Right cardiac atrium (tissue), 5 donors: ENCODE measurements around the gene UBE3B. TPM values are rescaled to one million over a fixed set of nuclear protein-coding genes. Genes with fewer than 3 reads are reported as not detected.
A peak's percentile ranks its signal among the peaks of the same experiment; 100 is the strongest.

Experiments used
- ATAC-seq, 2 donors: fragments of 200-7000 bp; cut with Tn5 transposase; one replicate each; pipeline versions ENCODE4 v1.8.0 to v1.9.1; 2020; ENCODE audit warnings: moderate library complexity in 2 of 2, mild to moderate bottlenecking in 1 of 2
- DNase-seq, 3 donors: peaks; one replicate each; pipeline ENCODE4 v3.0.0-alpha.2; 2020
- H3K27ac ChIP-seq: one replicate; pipeline ENCODE4 v1.5.1; 2013; ENCODE audit warnings: mild to moderate bottlenecking, low read length, control low read depth, moderate library complexity
- H3K27me3 ChIP-seq: one replicate; pipeline ENCODE4 v1.6.1; 2013; ENCODE audit not compliant: control insufficient read depth, insufficient read depth
- H3K4me1 ChIP-seq: one replicate; pipeline ENCODE4 v1.6.1; 2013; ENCODE audit warnings: low read length; ENCODE audit not compliant: control insufficient read depth, insufficient read depth
- H3K4me3 ChIP-seq: one replicate; pipeline ENCODE4 v1.5.1; 2013; ENCODE audit warnings: low read length, control low read depth
- H3K9me3 ChIP-seq: one replicate; pipeline ENCODE4 v1.6.1; 2013; ENCODE audit warnings: low read length; ENCODE audit not compliant: control insufficient read depth
- WGBS: extraction: QIAGEN DNeasy Blood & Tissue Kit; methylation state at CpG from one replicate; pipeline ENCODE4 v1.1.7; 2013; 5-methylcytosine and 5-hydroxymethylcytosine counted together
- intact Hi-C, 4 donors: fragments of 100-400 bp; cut with DNase I; formaldehyde crosslinking; loops; one replicate each; pipeline versions ENCODE4 v1.11.0 to v1.14.0; 2022 to 2023
- polyA plus RNA-seq: library from polyadenylated mRNA; stranded (reverse); fragments of 200-250 nt; gene quantifications from one replicate; pipeline ENCODE4 v1.2.3, GENCODE V29; 2013
- total RNA-seq, 4 donors: library from RNA; stranded (reverse); fragmentation: NEBNext Ultra II Directional; extraction: Animal tissue kit (Norgen Biotek cat#: 25700); gene quantifications; one replicate each; pipeline ENCODE4 v1.2.1, GENCODE V29; 2021
- donor health status: healthy with polysubstance abuse.
- donor health status: DM: no; HTN: yes; CAD: no.
- donor health status: DM: no; HTN: no; CAD: no.
- donor health status: DM: no; HTN: yes; CAD: no; lungs with severe emphysema.
- donor health status: DM: yes; HTN: yes; CAD: no.

UBE3B gene
- total and polyA plus RNA-seq, 5 donors = 22.6 to 53.2 (median 46.7) TPM

DNA sequence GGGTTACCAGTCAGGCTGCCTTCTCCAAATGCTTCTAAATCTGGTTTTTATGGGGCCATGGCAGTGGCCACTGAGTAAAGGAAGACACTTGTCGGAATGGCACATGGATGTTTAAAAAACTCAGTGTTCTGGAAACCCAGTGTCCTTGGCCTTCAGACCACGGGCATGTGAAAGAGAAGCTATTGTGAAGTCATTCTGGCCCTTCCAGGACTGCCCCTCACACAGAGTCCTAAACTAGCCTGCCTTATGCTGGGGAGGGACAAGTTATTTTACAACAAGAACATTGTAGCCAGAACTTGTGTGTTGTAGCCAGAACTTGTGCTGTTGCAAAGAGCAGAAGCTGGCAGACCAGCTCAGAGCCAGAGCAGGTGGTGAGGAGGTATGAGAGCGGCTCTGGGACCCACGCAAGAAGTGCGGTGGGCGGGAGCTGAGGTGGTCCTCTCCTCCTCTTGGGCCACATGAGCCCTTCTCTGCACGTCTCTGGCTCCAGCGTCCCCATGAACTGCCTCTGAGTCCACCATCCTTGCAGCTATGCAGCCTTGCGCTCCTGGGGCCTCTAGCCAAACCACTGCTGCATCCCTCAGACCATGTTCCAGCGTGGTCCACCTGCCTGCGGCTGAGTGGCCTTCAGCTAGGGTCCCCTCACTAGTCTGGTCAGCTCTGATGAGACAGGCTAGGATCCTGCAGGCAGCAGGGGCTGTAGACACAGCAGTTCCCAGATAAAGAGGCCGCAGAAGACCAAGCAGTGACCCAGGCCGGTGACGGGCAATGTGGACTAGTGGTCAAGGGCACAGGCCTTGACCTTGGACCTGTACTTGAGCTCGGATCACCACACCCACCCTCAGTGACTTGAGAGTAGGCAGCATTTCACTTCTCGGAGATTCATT lies 63.3 kb downstream of the UBE3B start:
- intact Hi-C loops = no loop called here
- Histone ChIP-seq H3K27ac (no peak overlapping the region), H3K9me3 (no peaks in the 10 kb centered on the region), H3K27me3 (no peaks in the 10 kb centered on the region), H3K4me1 (peaks cover 7% of the 10 kb centered on the region), H3K4me3 (no peak overlapping the region)
- ATAC-seq = no peak
- peak in 1 of 3 donors; percentile 34 for DNase-seq
- 96% methylated on average over 16 of the region's 16 CpGs for WGBS

DNA sequence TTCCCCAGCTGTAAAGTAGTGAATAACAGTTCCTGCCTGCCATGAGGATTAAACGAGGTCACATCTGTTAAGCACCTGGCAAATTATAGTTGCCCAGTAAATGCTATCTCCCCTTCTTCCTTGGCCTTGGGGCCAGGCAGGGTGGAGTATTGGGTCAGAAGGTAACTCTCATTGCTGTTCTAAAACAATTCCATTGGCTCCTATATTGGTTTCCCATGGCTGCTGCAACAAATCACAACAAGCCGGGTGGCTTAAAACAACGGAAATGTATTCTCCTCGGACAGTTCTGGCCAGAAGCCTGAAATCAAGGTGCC lies 63.9 kb downstream of the UBE3B start:
- ATAC-seq (no peak), DNase-seq (no peak)
- WGBS = 66% methylated on average over 4 of the region's 4 CpGs
- Histone ChIP-seq H3K27me3 (no peaks in the 10 kb centered on the region), H3K27ac (no peak overlapping the region), H3K4me3 (no peak overlapping the region), H3K9me3 (no peaks in the 10 kb centered on the region), H3K4me1 (peaks cover 7% of the 10 kb centered on the region)
- intact Hi-C loops = no loop called here

DNA sequence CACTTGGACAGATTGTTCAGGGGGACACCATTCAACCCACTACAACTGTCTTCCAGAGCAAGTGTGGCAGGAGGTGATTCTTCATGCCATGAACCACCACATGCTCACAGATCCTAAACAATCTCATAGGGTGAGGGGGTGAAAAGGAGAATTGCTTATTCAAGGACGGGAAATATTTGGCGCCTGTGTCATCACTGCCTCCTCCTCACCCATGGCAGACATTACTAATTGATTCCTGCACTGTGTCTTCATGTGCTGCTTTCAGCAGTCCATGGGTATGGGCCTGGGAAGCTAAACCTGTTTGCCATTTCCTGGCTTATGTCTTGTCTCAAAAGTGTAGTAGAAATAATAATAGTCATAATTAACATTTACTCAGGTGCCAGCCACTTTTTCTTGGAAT lies 64.6 kb downstream of the UBE3B start:
- peaks cover 7% of the 10 kb centered on the region for H3K4me1 ChIP-seq
- WGBS = 76% methylated on average over 2 of the region's 2 CpGs
- intact Hi-C loops = no loop called here
- H3K4me3 ChIP-seq = no peak overlapping the region
- no peak for ATAC-seq
- no peak overlapping the region for H3K27ac ChIP-seq
- H3K27me3 ChIP-seq = no peaks in the 10 kb centered on the region
- no peak for DNase-seq
- no peaks in the 10 kb centered on the region for H3K9me3 ChIP-seq

DNA sequence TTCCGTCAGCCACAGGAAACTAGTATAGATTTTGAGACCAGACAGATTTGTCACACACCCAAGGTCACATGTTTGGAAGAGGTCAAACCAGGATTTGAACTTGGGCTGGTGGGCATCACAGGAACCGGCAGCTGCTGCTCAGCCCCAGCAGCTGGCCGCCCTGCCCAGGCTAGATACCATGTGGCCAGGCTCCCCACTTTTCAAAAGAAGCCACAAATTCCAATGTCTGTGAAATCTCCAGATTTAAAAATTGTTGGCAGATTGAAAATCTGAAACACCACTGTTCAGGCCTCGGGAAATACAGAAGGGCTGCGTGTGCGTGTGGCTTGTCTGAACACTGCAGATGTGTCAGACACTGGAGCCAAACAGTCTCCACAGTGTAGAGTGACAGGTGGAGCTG lies 65.4 kb downstream of the UBE3B start:
- peaks cover 7% of the 10 kb centered on the region for H3K4me1 ChIP-seq
- ATAC-seq (no peak), DNase-seq (no peak)
- H3K27ac ChIP-seq = no peak overlapping the region
- 89% methylated on average over 6 of the region's 6 CpGs for WGBS
- intact Hi-C loops = no loop called here
- no peaks in the 10 kb centered on the region for H3K9me3 ChIP-seq
- no peak overlapping the region for H3K4me3 ChIP-seq
- no peaks in the 10 kb centered on the region for H3K27me3 ChIP-seq

DNA sequence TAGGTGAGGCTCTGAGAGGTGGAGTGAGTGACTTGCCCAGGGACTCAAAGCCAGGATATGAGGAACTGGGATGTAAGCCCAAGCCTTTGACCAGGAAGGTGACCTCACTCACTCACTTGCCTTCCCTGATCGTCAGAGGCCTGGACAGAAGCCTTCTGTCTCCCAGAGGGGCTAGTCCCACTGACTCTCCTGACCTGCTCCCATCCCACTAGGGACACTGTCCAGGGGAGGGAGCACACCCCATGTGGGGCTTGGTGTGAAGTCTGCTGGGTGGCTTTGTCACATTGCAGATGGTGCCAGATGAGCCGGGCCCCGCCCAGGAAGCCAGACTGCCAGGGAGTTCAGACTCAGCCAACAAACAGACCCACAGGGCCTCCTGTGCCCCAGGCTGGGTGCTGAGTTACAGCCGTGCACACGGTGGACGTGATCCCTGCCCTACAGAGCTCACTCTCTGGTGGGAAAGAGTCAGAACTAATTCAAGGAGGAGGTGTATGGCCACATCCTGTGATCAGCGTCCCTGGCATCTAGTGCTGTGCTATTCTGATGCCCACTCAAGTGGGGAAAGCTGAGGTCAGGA lies 67.6 kb downstream of the UBE3B start:
- Histone ChIP-seq H3K4me1 (peaks cover 7% of the 10 kb centered on the region), H3K9me3 (no peaks in the 10 kb centered on the region), H3K27ac (no peak overlapping the region), H3K27me3 (no peaks in the 10 kb centered on the region), H3K4me3 (no peak overlapping the region)
- DNase-seq (peak in 1 of 3 donors; percentile 68), ATAC-seq (peak; percentile 55 to 73)
- intact Hi-C loops = no loop called here
- WGBS = 28% methylated on average over 7 of the region's 7 CpGs

DNA sequence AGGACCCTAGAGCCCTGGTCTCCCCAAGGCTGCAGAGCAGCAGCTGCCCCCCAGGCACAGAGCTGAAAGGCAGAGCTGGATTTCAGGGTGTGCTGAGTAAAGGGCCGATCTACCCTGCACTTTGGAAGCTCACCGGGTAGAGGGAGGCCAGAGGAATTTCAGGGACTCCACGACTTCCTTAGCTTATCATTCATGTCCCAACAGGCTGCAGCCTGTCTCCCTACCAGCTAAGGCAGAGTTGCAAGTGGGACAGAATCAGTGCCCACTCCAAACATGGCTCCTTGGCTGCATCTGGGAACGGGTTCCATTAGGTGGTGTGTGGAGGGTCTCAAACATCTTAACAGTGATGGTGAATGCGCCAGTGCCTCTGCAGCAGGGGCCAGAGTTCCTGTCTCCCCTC lies 68.4 kb downstream of the UBE3B start:
- WGBS = 52% methylated on average over 5 of the region's 5 CpGs
- H3K4me1 ChIP-seq = peaks cover 7% of the 10 kb centered on the region
- DNase-seq (no peak), ATAC-seq (no peak)
- no peaks in the 10 kb centered on the region for H3K9me3 ChIP-seq
- no peaks in the 10 kb centered on the region for H3K27me3 ChIP-seq
- intact Hi-C loops = no loop called here
- H3K27ac ChIP-seq = no peak overlapping the region
- H3K4me3 ChIP-seq = no peak overlapping the region

DNA sequence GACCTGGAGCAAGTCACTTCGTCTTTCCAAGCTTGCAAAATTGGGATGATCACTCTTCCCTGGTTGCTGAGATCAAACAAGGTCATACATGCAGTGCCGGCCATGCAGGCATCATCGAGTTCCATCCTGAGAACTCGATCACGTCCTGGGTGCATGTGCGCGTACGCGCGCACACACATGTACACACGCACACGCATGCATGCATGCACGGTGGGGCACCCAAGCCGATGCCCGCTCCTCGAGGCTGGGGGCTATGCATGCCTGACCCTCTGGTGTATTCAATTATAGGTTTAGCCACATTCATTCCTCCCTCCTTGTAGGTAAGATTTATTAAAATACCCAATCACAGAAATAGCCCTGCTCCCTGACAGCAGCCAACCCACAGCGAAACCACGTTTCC lies 69.9 kb downstream of the UBE3B start:
- ATAC-seq = no peak
- Histone ChIP-seq H3K27ac (no peak overlapping the region), H3K9me3 (no peaks in the 10 kb centered on the region), H3K4me1 (peaks cover 7% of the 10 kb centered on the region), H3K4me3 (no peak overlapping the region), H3K27me3 (no peaks in the 10 kb centered on the region)
- intact Hi-C loops = no loop called here
- WGBS = 90% methylated on average over 18 of the region's 18 CpGs
- peak in 1 of 3 donors; percentile 22 for DNase-seq

DNA sequence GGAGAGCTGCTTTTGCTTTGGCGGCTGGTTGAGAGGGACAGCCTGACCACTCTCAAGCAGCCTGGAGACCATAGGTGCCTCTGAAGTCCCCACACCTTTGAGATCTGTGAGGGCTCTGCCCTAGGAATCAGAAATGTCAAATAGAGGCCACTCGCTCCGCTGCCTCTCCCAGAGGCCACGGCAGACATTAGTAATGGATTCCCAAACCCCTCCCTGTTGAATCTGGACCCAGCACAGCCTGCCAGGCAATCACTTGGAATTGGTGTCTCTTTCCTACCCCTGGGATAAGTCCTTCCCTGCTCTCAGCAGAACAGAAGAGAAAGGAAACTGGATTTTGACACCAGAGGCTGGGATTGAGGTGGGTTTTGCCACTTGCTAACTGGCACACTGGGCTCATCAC lies 70.8 kb downstream of the UBE3B start:
- Histone ChIP-seq H3K27ac (no peak overlapping the region), H3K27me3 (no peaks in the 10 kb centered on the region), H3K4me3 (no peak overlapping the region), H3K4me1 (peaks cover 7% of the 10 kb centered on the region), H3K9me3 (no peaks in the 10 kb centered on the region)
- intact Hi-C loops = no loop called here
- DNase-seq (no peak), ATAC-seq (no peak)
- WGBS = 75% methylated on average over 4 of the region's 4 CpGs

DNA sequence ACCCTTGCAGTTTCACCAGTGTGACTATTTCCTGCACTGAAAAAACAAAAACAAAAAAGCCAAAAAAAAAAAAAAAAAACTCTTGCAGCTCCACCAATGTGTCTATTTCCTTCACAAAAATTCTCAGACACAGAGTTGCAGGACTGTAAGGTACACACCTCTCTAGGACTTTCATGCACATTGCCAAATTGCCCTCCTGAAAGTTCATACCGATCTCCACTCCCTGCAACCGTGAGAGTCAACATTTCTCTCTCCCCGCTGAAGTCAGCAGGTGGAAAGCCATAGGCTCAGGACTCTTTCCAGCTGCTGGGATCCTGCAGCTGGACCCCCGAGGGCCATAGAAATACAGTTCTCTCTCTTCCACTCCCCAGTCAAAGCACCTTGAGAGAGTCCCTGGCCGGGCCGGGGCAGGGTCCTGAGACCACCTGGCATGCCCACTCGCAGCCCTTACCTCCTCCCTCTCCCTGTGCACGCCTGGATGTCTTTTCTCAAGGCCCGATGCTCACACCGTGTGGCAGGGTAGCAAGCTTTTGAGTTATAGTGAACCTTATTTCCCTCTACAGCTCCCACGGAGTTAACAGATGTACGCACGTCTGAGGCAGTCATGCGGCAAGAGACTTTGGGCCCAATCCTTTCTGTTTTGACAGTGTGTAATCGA lies 72.3 kb downstream of the UBE3B start:
- no peak overlapping the region for H3K27ac ChIP-seq
- peaks cover 7% of the 10 kb centered on the region for H3K4me1 ChIP-seq
- ATAC-seq (no peak), DNase-seq (no peak)
- intact Hi-C loops = no loop called here
- no peaks in the 10 kb centered on the region for H3K27me3 ChIP-seq
- H3K4me3 ChIP-seq = no peak overlapping the region
- no peaks in the 10 kb centered on the region for H3K9me3 ChIP-seq
- 58% methylated on average over 15 of the region's 15 CpGs for WGBS

DNA sequence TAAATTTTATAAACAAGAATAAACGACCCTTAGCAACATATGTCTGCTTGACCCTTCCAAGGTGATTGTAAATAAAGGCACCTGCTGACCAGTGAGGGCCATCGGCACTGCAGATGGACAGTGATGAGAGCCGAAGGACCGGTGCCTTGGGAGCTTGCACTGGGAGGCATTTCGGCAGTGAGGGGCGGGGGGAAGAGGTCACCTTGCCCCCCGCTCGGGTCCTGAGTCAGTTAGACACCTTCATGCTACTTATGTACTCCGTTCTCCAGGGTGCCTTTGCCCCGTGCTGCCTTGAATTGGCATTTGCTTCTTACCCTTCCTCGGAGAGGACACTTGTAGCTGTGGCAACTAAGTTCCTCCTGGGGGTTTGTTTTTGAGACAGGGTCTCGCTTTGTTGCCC lies 72.8 kb downstream of the UBE3B start:
- no peak for DNase-seq
- H3K27me3 ChIP-seq = no peaks in the 10 kb centered on the region
- intact Hi-C loops = no loop called here
- peaks cover 5% of the 10 kb centered on the region for H3K4me1 ChIP-seq
- 78% methylated on average over 12 of the region's 12 CpGs for WGBS
- no peak overlapping the region for H3K27ac ChIP-seq
- no peak overlapping the region for H3K4me3 ChIP-seq
- no peaks in the 10 kb centered on the region for H3K9me3 ChIP-seq
- ATAC-seq = no peak

DNA sequence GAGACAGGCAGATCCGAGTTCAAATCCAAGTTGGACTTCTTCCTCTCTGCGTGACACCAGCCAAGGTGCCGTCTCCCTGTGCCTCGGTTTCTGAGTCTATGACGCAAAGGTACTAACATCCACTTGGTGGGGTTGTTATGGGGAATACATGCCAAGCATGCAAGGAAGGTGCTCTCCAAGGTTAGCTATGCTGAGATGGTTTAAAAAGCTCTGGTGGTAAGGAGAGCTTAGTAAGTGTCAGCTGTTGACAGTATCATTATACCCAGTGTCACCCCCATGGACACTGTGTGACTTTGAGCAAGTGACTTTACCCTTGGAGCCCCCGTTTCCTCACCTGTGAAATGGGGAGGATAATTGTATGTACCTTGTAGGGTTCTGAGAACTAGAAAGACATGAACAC lies 73.7 kb downstream of the UBE3B start:
- 86% methylated on average over 6 of the region's 6 CpGs for WGBS
- DNase-seq (no peak), ATAC-seq (no peak)
- Histone ChIP-seq H3K4me3 (no peak overlapping the region), H3K9me3 (no peaks in the 10 kb centered on the region), H3K27ac (no peak overlapping the region), H3K27me3 (no peaks in the 10 kb centered on the region), H3K4me1 (no peaks in the 10 kb centered on the region)
- intact Hi-C loops = no loop called here
